KBM-7 (cell line): ENCODE data around the gene PSG1.
"Not testable (repeated sequence)": the region's sequence is repeated elsewhere in the genome, so short reads cannot be mapped to it uniquely, and the experiment has no call there.

ENCODE experiments used
- DNase-seq: peaks from one replicate; pipeline ENCODE4 v3.0.0-alpha.2; 2015
- in situ Hi-C: fragments of 300-500 bp; cut with MboI; formaldehyde crosslinking; loops from 2 replicates; pipeline ENCODE4 v1.14.3; 2020; ENCODE audit warnings: low sequenced_read_pairs, low pct_unique_long_range_greater_than_20kb, mixed read lengths

Gene PSG1

GRCh38 chr19:42832746-42833442, 46.6 kb downstream of the PSG1 start:
- in situ Hi-C loops, DNase-seq: not testable (repeated sequence)

- DNase-seq, in situ Hi-C loops: not testable (repeated sequence)
Measured at GRCh38 chr19:42832023-42832680, 47.4 kb downstream of the PSG1 start.

GRCh38 chr19:42831221-42832019, 48.1 kb downstream of the PSG1 start:
- DNase-seq = no peak
- in situ Hi-C loops = no loop called here

- in situ Hi-C loops, DNase-seq: not testable (repeated sequence)
Measured at GRCh38 chr19:42821306-42821977, 58.1 kb downstream of the PSG1 start.

- DNase-seq, in situ Hi-C loops: not testable (repeated sequence)
Measured at GRCh38 chr19:42819960-42820650, 59.4 kb downstream of the PSG1 start.

- in situ Hi-C loops = no loop called here
- DNase-seq = no peak
Measured at GRCh38 chr19:42816894-42817293, 62.6 kb downstream of the PSG1 start.
